Stomach (tissue), 9 donors: ENCODE data around the gene EGLN2. TPM values are rescaled to one million over a fixed set of nuclear protein-coding genes. Genes with fewer than 3 reads are reported as not detected.
"Not testable (repeated sequence)": the region's sequence is repeated elsewhere in the genome, so short reads cannot be mapped to it uniquely, and the experiment has no call there.

Experiments
- DNase-seq, 2 donors: peaks; one replicate each; pipeline versions ENCODE4 v3.0.0 to v3.0.0-alpha.2; 2013 to 2019
- H3K27ac ChIP-seq, 5 donors: fragments of 200-600 bp in 4 of 5; sonication (generic) in 4 of 5; one replicate each; pipeline ENCODE4 v1.5.1; 2013 to 2019; ENCODE audit warnings: mild to moderate bottlenecking in 1 of 5, moderate library complexity in 1 of 5
- H3K27me3 ChIP-seq, 3 donors: fragments of 200-600 bp; sonication (generic); one replicate each; pipeline ENCODE4 v1.5.1; 2017 to 2019; ENCODE audit warnings: mixed run types in 1 of 3
- H3K36me3 ChIP-seq, 4 donors: fragments of 200-600 bp; sonication (generic); 1 replicate in 3 of 4; 2 replicates in 1 of 4; pipeline ENCODE4 v1.5.1; 2016 to 2019
- H3K4me1 ChIP-seq, 4 donors: fragments of 200-600 bp; sonication (generic); one replicate each; pipeline ENCODE4 v1.5.1; 2016 to 2019
- H3K4me3 ChIP-seq, 4 donors: fragments of 200-600 bp; sonication (generic) in 3 of 4; one replicate each; pipeline ENCODE4 v1.5.1; 2016 to 2019; ENCODE audit warnings: mild to moderate bottlenecking in 1 of 4
- H3K9me3 ChIP-seq, 4 donors: fragments of 200-600 bp; sonication (generic); one replicate each; pipeline ENCODE4 v1.5.1; 2016 to 2019
- EP300 ChIP-seq: sonication (generic); formaldehyde crosslinking; IDR thresholded peaks from one replicate; pipeline ENCODE4 v1.6.1; 2017; ENCODE audit warnings: antibody characterized with exemption
- POLR2A ChIP-seq, 4 donors: fragments of 450-650 bp; IDR thresholded peaks; one replicate each; pipeline ENCODE4 v1.6.1; 2016; ENCODE audit warnings: antibody characterized with exemption in 4 of 4, control low read depth in 2 of 4, mild to moderate bottlenecking in 1 of 4, moderate library complexity in 1 of 4
- POLR2AphosphoS5 ChIP-seq, 3 donors: sonication (generic); formaldehyde crosslinking; IDR thresholded peaks; one replicate each; pipeline ENCODE4 v1.6.1; 2016; ENCODE audit warnings: antibody characterized with exemption in 3 of 3
- WGBS, 5 donors: extraction: QIAGEN DNeasy Blood & Tissue Kit in 3 of 5; methylation state at CpG; one replicate each; pipeline versions ENCODE4 v1.1.5 to v1.1.7; 2013 to 2018; 5-methylcytosine and 5-hydroxymethylcytosine counted together
- intact Hi-C: fragments of 100-400 bp; cut with DNase I; formaldehyde crosslinking; loops from one replicate; pipeline ENCODE4 v1.15.1; 2023; ENCODE audit warnings: low total_unique reads
- polyA plus RNA-seq, 3 donors: library from polyadenylated mRNA; stranded (reverse); fragments of 200-250 nt; gene quantifications; one replicate each; pipeline ENCODE4 v1.2.3, GENCODE V29; 2013
- total RNA-seq, 5 donors: library from RNA; depleted of rRNA; stranded (reverse); fragments of >200 nt; gene quantifications; one replicate each; pipeline versions ENCODE4 v1.1.0 to v1.2.3, GENCODE V29; 2014 to 2016
- TF ChIP-seq, protein P1 (sequence below), 7 experiments: fragments of 450-650 bp in 4 of 7; fragments of 200-600 bp in 3 of 7; sonication (generic) in 3 of 7; IDR thresholded peaks; one replicate each; pipeline ENCODE4 v1.5.1; 2016 to 2019; ENCODE audit warnings: antibody characterized with exemption in 7 of 7, control low read depth in 2 of 7, mild to moderate bottlenecking in 1 of 7
- donor health status: healthy with polysubstance abuse.
- donor health status: Bipolar disorder and iron deficiency.
- donor health status: healthy.

Gene EGLN2
- total and polyA plus RNA-seq, 8 donors = 30.0 to 115 (median 71.4) TPM

DNA sequence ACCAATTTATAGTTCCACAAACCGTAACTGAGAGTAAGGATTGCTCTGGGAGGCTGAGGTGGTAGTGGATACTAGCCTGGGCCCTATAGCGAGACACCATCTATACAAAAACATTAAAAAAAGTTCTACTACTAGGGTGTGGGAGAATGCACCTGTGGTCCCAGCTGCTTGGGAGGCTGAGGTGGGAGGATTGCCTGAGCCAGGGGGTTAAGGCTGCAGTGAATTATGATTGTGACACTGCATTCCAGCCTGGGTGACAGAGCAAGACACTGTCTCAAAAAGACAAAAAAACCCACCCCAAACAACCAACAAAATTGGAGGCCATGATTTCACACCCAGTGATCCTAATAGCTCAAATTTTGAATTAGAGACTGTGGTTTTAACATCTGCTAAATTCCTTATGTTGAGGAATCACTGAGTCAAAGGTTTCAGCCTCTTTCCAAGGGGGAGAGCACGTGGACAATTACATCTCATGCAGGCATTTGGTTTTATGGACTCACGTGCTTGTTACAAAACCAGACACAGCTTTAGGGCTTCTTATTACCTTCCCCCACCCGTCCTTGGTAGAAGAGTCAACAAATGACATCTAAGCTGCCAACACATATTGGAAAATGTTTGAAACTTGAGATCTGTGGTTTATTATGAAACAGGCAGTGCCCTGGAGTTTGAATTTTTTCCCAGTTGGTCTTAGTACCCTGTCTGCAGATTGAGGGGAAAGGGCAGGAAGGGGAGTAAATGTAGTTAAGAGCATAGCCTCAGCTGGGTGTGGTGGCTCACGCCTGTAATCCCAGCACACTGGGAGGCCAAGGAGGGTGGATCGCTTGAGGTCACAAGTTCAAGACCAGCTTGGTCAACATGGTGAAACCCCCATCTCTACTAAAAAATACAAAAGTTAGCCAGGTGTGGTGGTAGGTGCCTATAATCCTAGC lies 32.8 kb downstream of the EGLN2 start:
- TF ChIP-seq, protein P1, sequence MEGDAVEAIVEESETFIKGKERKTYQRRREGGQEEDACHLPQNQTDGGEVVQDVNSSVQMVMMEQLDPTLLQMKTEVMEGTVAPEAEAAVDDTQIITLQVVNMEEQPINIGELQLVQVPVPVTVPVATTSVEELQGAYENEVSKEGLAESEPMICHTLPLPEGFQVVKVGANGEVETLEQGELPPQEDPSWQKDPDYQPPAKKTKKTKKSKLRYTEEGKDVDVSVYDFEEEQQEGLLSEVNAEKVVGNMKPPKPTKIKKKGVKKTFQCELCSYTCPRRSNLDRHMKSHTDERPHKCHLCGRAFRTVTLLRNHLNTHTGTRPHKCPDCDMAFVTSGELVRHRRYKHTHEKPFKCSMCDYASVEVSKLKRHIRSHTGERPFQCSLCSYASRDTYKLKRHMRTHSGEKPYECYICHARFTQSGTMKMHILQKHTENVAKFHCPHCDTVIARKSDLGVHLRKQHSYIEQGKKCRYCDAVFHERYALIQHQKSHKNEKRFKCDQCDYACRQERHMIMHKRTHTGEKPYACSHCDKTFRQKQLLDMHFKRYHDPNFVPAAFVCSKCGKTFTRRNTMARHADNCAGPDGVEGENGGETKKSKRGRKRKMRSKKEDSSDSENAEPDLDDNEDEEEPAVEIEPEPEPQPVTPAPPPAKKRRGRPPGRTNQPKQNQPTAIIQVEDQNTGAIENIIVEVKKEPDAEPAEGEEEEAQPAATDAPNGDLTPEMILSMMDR (IDR thresholded peaks at IDR 0.05) = no peak
- TF ChIP-seq EP300 (no peak), POLR2A (IDR thresholded peaks at IDR 0.05) (no peak), POLR2AphosphoS5 (IDR thresholded peaks at IDR 0.05) (no peak)
- Histone ChIP-seq H3K36me3 (peaks cover 0 to 20% (median 11%) of the 10 kb centered on the region in 4 donors), H3K9me3 (no peaks in the 10 kb centered on the region), H3K4me1 (peaks cover 0 to 4% (median 0%) of the 10 kb centered on the region in 4 donors), H3K27ac (peak overlapping the region in 1 of 5 donors; percentile 17), H3K27me3 (no peaks in the 10 kb centered on the region), H3K4me3 (no peak overlapping the region)
- peak in 1 of 2 donors; percentile 74 for DNase-seq
- WGBS, 5 donors = 47 to 67% (median 56%) methylated on average over 7 of the region's 7 CpGs
- intact Hi-C loops = no loop called here

DNA sequence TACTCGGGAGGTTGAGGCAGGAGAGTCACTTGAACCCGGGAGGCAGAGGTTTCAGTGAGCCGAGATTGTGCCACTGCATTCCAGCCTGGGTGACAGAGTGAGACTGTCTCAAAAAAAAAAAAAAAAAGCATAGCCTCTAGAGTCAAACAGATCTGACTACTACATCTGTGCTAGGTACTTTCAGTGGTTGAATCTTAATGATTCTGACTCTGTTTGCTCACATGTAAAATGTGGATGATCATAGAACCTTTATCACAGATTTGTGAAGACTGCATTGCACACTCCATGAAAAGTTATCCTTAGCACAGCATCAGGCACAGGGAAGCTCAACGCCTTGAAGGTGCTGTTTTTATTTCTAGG lies 33.4 kb downstream of the EGLN2 start:
- WGBS, 5 donors = 56 to 77% (median 77%) methylated on average over 4 of the region's 4 CpGs
- H3K4me3 ChIP-seq, H3K27me3 ChIP-seq, H3K4me1 ChIP-seq, H3K9me3 ChIP-seq, H3K27ac ChIP-seq, DNase-seq, intact Hi-C loops: not testable (repeated sequence)
- peaks cover 0 to 13% (median 4%) of the 10 kb centered on the region in 4 donors for H3K36me3 ChIP-seq

GRCh38 chr19:40833728-40834533 lies 34.9 kb downstream of the EGLN2 start:
- intact Hi-C loops, H3K9me3 ChIP-seq, H3K36me3 ChIP-seq, H3K27ac ChIP-seq, DNase-seq, H3K27me3 ChIP-seq, H3K4me3 ChIP-seq, H3K4me1 ChIP-seq: not testable (repeated sequence)
- whole genome bisulfite sequencing, 5 donors = 33 to 57% (median 46%) methylated on average over 5 to 7 of the region's 7 CpGs

GRCh38 chr19:40836754-40837429 lies 37.9 kb downstream of the EGLN2 start:
- DNase-seq = no peak
- Histone ChIP-seq H3K9me3 (no peaks in the 10 kb centered on the region), H3K27me3 (no peaks in the 10 kb centered on the region), H3K4me3 (no peak overlapping the region), H3K27ac (no peak overlapping the region), H3K36me3 (no peaks in the 10 kb centered on the region), H3K4me1 (peaks cover 0 to 4% (median 0%) of the 10 kb centered on the region in 4 donors)
- TF ChIP-seq EP300 = no peak
- TF ChIP-seq, protein P1 (IDR thresholded peaks at IDR 0.05) = no peak
- no peak for TF ChIP-seq POLR2A (IDR thresholded peaks at IDR 0.05)
- TF ChIP-seq POLR2AphosphoS5 (IDR thresholded peaks at IDR 0.05) = no peak
- intact Hi-C loops = no loop called here
- WGBS, 5 donors = 78 to 83% (median 78%) methylated on average over 6 of the region's 6 CpGs

DNA sequence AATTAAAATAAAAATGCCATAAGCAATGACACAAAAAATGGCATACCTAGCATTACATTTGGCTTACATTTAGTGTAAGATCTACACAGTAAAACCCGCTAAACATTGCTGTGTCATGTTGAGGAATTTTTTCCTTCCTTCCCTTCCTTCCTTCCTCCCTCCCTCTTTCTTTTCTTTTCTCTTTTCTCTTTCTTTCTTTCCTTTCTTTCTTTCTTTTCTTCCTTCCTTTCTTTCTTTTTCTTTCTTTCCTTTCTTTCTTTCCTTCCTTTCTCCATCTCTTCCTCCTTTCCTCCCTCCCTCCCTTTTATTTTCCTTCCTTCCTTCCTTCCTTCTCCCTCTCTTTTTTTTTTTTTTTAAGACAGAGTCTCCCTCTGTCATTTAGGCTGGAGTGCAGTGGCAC lies 39.5 kb downstream of the EGLN2 start:
- DNase-seq, H3K4me3 ChIP-seq, H3K36me3 ChIP-seq, H3K27ac ChIP-seq, intact Hi-C loops, H3K4me1 ChIP-seq, H3K9me3 ChIP-seq, H3K27me3 ChIP-seq: not testable (repeated sequence)
- 64 to 87% (median 81%) methylated on average over 1 of the region's 1 CpG for WGBS, 5 donors

- H3K4me3 ChIP-seq, intact Hi-C loops, H3K36me3 ChIP-seq, H3K9me3 ChIP-seq, H3K27ac ChIP-seq, DNase-seq: not testable (repeated sequence)
- 85 to 96% (median 93%) methylated on average over 2 to 3 of the region's 3 CpGs for WGBS, 5 donors
- Histone ChIP-seq H3K27me3 (peaks cover 0 to 24% (median 0%) of the 10 kb centered on the region in 3 donors), H3K4me1 (peaks cover 0 to 13% (median 0%) of the 10 kb centered on the region in 4 donors)
Measured at GRCh38 chr19:40842012-40842411, 43.0 kb downstream of the EGLN2 start.

DNA sequence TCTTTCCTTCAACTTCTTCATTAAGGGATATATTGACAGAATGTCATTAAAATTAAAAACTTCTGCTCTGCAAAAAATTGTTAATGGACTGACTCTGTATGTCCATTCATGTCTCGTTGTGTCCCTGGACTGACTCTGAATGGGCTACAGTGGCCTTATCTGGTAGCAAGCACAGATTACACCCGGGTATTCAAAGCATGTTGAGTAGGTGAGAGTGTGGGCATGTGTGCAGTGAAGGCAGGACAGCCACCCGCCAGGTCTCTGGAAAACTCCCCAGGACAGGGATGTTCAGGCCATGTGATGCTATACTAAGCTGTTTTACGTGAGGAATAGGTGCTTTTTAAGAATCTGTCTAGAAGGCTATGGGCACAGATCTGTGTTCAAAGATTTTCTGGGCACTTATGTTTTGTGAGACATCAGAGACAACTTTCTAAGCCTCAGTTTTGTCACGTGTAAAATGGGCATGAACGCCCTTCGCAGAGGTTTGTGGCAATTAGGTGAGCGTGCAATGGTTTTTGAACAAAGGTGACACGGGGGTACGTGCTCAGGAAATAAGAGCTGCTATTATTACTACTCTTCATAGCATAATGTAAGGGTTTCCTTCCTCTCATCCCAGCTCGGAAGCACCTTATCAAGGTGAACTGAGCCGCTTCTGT lies 44.1 kb downstream of the EGLN2 start:
- H3K36me3 ChIP-seq, H3K27ac ChIP-seq, DNase-seq, intact Hi-C loops, H3K9me3 ChIP-seq: not testable (repeated sequence)
- 32 to 43% (median 35%) methylated on average over 8 to 9 of the region's 12 CpGs for WGBS, 5 donors
- Histone ChIP-seq H3K4me3 (peak overlapping the region in 3 of 4 donors; percentile 7 to 27 (median 24)), H3K4me1 (peaks cover 0 to 13% (median 0%) of the 10 kb centered on the region in 4 donors), H3K27me3 (peaks cover 0 to 34% (median 2%) of the 10 kb centered on the region in 3 donors)

- not testable (repeated sequence) for H3K27ac ChIP-seq, DNase-seq
- 0 to 5% (median 1%) methylated on average over 8 to 15 of the region's 19 CpGs for WGBS, 5 donors
Measured at GRCh38 chr19:40843653-40844052, 44.7 kb downstream of the EGLN2 start.

More at GRCh38 chr19:40843653-40844052, 44.7 kb downstream of the EGLN2 start:
- H3K9me3 ChIP-seq, H3K36me3 ChIP-seq, intact Hi-C loops: not testable (repeated sequence)
- Histone ChIP-seq H3K4me1 (peaks cover 0 to 19% (median 4%) of the 10 kb centered on the region in 4 donors), H3K27me3 (peaks cover 0 to 39% (median 7%) of the 10 kb centered on the region in 3 donors), H3K4me3 (peak overlapping the region in 3 of 4 donors; percentile 7 to 27 (median 24))
